UCSD-AML1 (cell line): Measurements from ENCODE around the gene CDKN2B-AS1.
"Not testable (repeated sequence)": the region's sequence is repeated elsewhere in the genome, so short reads cannot be mapped to it uniquely, and the experiment has no call there.

ENCODE experiments used
- DNase-seq: peaks from one replicate; lab custom pipeline; 2025; ENCODE audit not compliant: unreplicated experiment; lab: John Stamatoyannopoulos, UW

CDKN2B-AS1 gene

GRCh38 chr9:22043928-22044327 lies 49.3 kb downstream of the CDKN2B-AS1 start:
- no peak for DNase-seq

GRCh38 chr9:22044583-22044982 lies 50.0 kb downstream of the CDKN2B-AS1 start:
- no peak for DNase-seq

- DNase-seq: no peak
Observed at GRCh38 chr9:22045423-22045822, 50.8 kb downstream of the CDKN2B-AS1 start.

DNA sequence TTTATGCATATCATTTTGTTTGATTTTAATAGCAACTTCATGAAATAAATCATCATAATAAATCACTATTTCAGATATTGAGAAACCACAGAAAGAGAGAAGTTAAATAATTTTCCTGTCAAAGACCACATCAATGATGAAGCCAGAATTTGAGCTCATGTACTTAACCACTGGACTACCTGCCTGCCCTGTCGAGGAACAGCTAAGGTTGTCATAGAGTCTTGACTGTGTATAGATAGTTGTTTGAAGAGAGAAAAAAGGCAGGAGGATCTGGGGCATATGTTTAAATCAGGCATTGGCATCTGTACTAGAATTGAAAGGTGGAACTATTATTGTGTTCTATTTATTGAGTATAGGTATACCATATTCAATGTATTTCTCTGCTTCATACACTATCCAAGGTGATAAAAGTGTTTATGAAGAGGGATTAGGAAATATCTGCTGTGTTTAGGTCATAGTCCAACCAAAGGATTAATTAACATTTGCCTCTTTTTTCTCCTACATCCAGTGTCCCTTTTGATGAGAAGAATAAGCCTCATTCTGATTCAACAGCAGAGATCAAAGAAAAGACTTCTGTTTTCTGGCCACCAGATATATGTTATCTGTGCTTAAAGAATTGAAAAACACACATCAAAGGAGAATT lies 51.8 kb downstream of the CDKN2B-AS1 start:
- no peak for DNase-seq

DNA sequence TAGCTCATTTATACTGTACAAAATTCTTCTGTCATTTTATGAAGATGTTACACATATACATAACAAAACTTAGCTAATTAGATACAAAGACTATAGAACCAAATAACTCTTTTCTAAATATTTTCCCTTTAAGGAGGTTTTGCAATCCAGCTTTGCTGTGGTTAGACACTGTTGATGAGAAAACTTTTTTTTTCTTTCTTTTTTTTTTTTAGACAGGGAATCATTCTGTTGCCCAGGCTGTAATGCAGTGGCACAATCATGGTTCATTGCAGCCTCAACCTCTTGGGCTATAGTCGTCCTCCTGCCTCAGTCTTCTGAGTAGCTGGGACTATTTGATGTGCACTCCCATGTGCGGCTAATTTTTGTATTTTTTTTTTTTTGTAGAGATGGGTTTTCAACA lies 53.0 kb downstream of the CDKN2B-AS1 start:
- no peak for DNase-seq

GRCh38 chr9:22049411-22049810 lies 54.8 kb downstream of the CDKN2B-AS1 start:
- DNase-seq: no peak

- DNase-seq: peak; percentile 25
Observed at GRCh38 chr9:22050924-22051323, 56.3 kb downstream of the CDKN2B-AS1 start.

GRCh38 chr9:22052376-22052945 lies 57.9 kb downstream of the CDKN2B-AS1 start:
- no peak for DNase-seq

DNA sequence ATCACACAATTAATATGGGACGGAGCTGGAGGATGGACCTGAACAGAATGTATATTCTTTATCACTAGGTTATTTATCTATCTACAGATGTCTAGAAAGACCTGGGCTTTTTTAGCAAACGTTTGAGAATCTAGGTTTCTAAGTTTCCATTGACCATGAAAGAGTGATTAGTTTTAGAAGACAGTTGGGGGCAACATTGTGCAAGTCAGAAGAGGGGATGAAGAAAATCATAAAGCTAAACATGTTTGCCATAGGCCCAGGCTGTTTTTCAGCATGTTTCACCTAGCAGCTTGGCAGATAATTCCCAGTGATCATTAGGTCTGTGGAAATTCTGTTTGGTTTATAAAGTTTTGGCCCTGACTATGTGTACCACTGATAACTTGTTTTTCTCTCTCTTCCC lies 58.6 kb downstream of the CDKN2B-AS1 start:
- DNase-seq: no peak

DNA sequence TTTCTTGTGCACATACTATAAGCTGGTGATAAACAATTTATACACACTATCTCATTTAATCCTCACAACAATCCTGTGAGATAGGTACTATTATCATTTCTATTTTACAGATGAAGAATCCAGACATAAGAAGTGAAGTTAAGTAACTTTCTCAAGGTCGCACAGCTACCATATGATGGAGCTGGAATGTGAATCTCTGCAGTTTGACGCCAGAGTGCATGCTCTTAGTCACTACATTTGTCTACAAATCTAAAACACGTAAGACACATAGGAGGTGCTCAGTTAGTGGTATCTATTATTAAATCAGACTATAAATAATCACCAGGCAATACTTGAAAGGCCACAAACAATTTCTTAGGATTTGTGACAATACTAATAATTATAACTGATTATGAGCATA lies 59.5 kb downstream of the CDKN2B-AS1 start:
- no peak for DNase-seq

DNA sequence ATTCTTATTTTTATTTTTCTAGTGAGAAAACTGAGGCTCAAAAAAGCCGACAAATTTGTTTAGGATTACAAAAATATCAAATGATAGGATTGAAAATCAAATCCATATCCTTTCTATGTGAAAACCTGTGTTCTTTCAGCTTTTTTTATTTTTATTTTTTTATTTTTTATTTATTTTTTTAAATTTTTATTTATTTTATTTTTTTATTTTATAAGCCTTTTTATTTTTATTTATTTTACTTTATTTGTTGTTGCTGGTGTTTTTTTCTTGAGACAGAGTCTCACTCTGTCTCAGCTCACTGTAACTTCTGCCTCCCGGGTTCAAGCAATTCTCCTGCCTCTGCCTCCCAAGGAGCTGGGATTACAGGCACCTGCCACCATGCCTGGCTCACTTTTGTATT lies 59.9 kb downstream of the CDKN2B-AS1 start:
- no peak for DNase-seq

- DNase-seq: no peak
Observed at GRCh38 chr9:22055090-22055489, 60.5 kb downstream of the CDKN2B-AS1 start.

DNA sequence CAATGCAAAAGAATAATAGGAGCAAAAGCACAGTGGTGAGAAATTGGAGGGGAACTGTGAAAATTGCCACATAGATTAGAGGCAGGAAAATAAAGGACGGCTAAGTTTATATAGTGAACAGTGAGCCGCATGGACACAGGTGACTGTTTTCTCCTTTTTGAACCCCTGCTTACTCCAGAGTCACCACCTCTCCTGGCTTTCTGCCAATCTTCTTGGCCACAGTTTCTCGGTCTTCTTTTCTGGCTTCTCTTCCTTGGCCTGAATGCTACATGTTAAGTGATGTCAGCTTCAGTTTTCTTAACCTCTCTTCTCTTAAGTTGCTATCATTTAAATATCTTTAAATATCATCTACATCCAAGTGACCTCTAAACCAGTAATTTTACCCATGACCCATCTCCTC lies 61.8 kb downstream of the CDKN2B-AS1 start:
- DNase-seq: no peak

- DNase-seq: not testable (repeated sequence)
Observed at GRCh38 chr9:22057972-22058371, 63.4 kb downstream of the CDKN2B-AS1 start.

DNA sequence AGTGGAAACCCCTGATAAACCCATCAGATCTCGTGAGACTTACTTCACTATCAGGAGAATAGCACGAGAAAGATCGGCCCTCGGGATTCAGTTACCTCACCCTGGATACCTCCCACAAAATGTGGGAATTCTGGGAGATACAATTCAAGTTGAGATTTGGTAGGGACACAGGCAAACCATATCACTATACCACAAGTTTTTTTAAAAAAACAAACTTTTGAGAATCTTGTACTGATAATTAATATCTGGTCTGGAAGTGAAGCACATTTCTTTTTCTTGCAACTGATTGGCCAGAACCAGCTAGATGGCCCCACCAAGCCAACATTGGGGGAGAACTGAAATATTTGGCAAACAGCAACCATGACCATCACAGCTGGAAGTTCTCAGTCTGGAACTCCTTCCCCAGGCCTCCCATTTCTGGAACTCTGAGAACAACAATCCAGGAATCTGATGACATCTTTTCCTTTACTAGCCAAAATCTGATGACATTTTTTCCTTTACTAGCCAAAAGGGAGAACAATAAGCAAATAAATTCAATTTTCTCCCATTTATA lies 66.3 kb downstream of the CDKN2B-AS1 start:
- no peak for DNase-seq

- DNase-seq: no peak
Observed at GRCh38 chr9:22064957-22065356, 70.4 kb downstream of the CDKN2B-AS1 start.

DNA sequence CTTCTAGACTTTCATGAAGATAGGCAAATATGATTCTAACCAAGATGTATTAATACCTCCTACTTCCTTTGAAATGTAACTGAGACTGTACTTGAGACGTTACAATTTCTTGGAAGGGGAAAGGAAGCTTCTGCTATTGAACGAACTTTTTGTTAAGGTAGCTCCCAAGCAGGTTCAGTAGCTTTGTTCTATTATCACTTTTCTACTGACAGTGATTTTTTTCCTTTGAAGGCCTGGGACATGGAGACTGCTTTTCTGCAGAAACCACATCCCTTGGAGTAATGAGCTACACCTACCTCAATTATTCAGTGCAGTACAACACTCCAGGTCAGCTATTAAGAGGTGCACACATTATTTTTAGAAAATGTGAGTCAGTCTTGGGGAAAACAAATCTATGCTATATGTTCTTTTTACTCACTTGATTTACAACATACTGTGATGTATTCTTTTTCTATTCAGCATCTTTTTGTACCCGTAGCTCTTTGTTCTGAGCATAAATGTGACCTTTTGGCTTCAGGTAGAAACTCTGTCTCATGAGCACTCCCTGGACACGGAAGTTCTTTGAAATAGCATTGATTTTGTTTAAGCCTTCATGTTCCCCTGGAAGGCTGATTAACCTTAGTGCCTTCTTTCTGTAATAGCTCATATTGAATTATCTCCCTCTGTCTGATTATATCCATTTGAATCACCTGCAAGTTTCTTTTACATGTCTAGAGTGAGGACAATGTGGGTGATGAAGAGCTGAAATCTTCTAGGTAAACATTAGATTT lies 71.0 kb downstream of the CDKN2B-AS1 start:
- DNase-seq: no peak

GRCh38 chr9:22067196-22067595 lies 72.6 kb downstream of the CDKN2B-AS1 start:
- no peak for DNase-seq

GRCh38 chr9:22068369-22068768 lies 73.8 kb downstream of the CDKN2B-AS1 start:
- no peak for DNase-seq

- DNase-seq: no peak
Observed at GRCh38 chr9:22073349-22073748, 78.8 kb downstream of the CDKN2B-AS1 start.

DNA sequence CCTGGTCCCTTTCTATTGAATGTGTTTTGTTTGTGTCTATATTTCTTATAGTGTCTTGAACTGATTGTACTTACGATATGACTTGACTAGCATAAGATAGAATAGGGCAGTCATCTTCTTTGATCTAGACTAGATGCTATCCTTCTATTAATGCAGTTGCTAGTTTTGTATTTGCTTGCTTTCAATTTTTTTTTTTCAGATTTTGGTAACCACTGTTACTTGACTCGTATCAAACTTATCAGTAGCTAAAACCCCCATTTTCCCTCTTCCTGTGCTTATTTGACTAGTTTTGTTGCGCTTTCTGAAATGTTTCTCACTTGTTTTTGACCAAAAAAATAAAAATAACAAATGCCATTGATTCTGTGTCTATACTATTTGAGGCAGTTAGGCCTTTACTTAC lies 83.5 kb downstream of the CDKN2B-AS1 start:
- no peak for DNase-seq

- DNase-seq: no peak
Observed at GRCh38 chr9:22079873-22080341, 85.3 kb downstream of the CDKN2B-AS1 start.
